Measurements from ENCODE around the gene RGS3.

The RGS3 gene

GRCh38 chr9:113492343-113493202 is 29.0 kb downstream of the RGS3 start:
- DNase-seq = no peak

GRCh38 chr9:113493203-113493520 is 29.6 kb downstream of the RGS3 start:
- DNase-seq = no peak

GRCh38 chr9:113495526-113495925 is 32.0 kb downstream of the RGS3 start:
- DNase-seq = no peak

GRCh38 chr9:113497051-113497450 is 33.5 kb downstream of the RGS3 start:
- no peak for DNase-seq

- DNase-seq = no peak
These were observed 35.8 kb downstream of the RGS3 start for GRCh38 chr9:113499153-113499875.

- no peak for DNase-seq
These were observed 36.5 kb downstream of the RGS3 start for GRCh38 chr9:113499876-113500497.

- DNase-seq = no peak
These were observed 37.7 kb downstream of the RGS3 start for GRCh38 chr9:113501129-113501686.

GRCh38 chr9:113501852-113502251 is 38.3 kb downstream of the RGS3 start:
- no peak for DNase-seq

- DNase-seq = peak; percentile 12
These were observed 39.0 kb downstream of the RGS3 start for GRCh38 chr9:113502427-113503034.

GRCh38 chr9:113503131-113503541 is 39.6 kb downstream of the RGS3 start:
- no peak for DNase-seq

GRCh38 chr9:113503613-113504211 is 40.2 kb downstream of the RGS3 start:
- DNase-seq = no peak

GRCh38 chr9:113504725-113505590 is 41.4 kb downstream of the RGS3 start:
- no peak for DNase-seq

- DNase-seq = no peak
These were observed 42.6 kb downstream of the RGS3 start for GRCh38 chr9:113506090-113506589.

- no peak for DNase-seq
These were observed 43.7 kb downstream of the RGS3 start for GRCh38 chr9:113507256-113507655.

GRCh38 chr9:113508111-113508749 is 44.7 kb downstream of the RGS3 start:
- no peak for DNase-seq

- DNase-seq = no peak
These were observed 45.9 kb downstream of the RGS3 start for GRCh38 chr9:113509463-113509862.

GRCh38 chr9:113511047-113511521 is 47.6 kb downstream of the RGS3 start:
- no peak for DNase-seq

GRCh38 chr9:113511856-113512761 is 48.6 kb downstream of the RGS3 start:
- peak; percentile 68 for DNase-seq

GRCh38 chr9:113513111-113513510 is 49.6 kb downstream of the RGS3 start:
- no peak for DNase-seq

- DNase-seq = no peak
These were observed 50.0 kb downstream of the RGS3 start for GRCh38 chr9:113513536-113513935.

Data from suppressor macrophage treated with lipopolysaccharide for 4 hours (primary cell).